GM06990 (cell line): ENCODE results near the gene RRAGB.

ENCODE experiments used
- DNase-seq: peaks from one replicate; pipeline ENCODE4 v3.0.0-alpha.2; 2011; ENCODE audit not compliant: insufficient read length; ENCODE audit errors: extremely low read depth
- H3K27me3 ChIP-seq: replicated peaks from 2 replicates; pipeline ENCODE4 v1.6.0; 2011; ENCODE audit warnings: low read length; ENCODE audit not compliant: control insufficient read depth, insufficient read depth
- H3K36me3 ChIP-seq: 2 replicates; pipeline ENCODE4 v1.5.1; 2011; ENCODE audit warnings: low read length; ENCODE audit not compliant: control insufficient read depth, insufficient read depth
- H3K4me3 ChIP-seq: replicated peaks from 2 replicates; pipeline ENCODE4 v1.5.1; 2011; ENCODE audit warnings: low read depth, mild to moderate bottlenecking, control low read depth, low read length
- CTCF ChIP-seq: IDR thresholded peaks from 2 replicates; pipeline ENCODE4 v1.5.1; 2011; ENCODE audit warnings: low read length, control low read depth, mild to moderate bottlenecking, inconsistent platforms; ENCODE audit not compliant: insufficient read depth, poor library complexity, severe bottlenecking

The RRAGB gene

GRCh38 chrX:55777596-55777995 lies 60.0 kb downstream of the RRAGB start:
- H3K27me3 ChIP-seq: no peaks in the 10 kb centered on the region
- DNase-seq: no peak
- H3K36me3 ChIP-seq: no peaks in the 10 kb centered on the region
- no peak for TF ChIP-seq CTCF
- no peak overlapping the region for H3K4me3 ChIP-seq

GRCh38 chrX:55778322-55778721 lies 60.8 kb downstream of the RRAGB start:
- Histone ChIP-seq H3K4me3 (no peak overlapping the region), H3K36me3 (no peaks in the 10 kb centered on the region), H3K27me3 (no peaks in the 10 kb centered on the region)
- no peak for TF ChIP-seq CTCF
- no peak for DNase-seq

- Histone ChIP-seq H3K36me3 (no peaks in the 10 kb centered on the region), H3K4me3 (no peak overlapping the region), H3K27me3 (no peaks in the 10 kb centered on the region)
- no peak for DNase-seq
- no peak for TF ChIP-seq CTCF
Observed at GRCh38 chrX:55783723-55784122, 66.2 kb downstream of the RRAGB start.

GRCh38 chrX:55787063-55787462 lies 69.5 kb downstream of the RRAGB start:
- no peak for DNase-seq
- Histone ChIP-seq H3K36me3 (no peaks in the 10 kb centered on the region), H3K27me3 (no peaks in the 10 kb centered on the region), H3K4me3 (no peak overlapping the region)
- no peak for TF ChIP-seq CTCF

- no peak overlapping the region for H3K4me3 ChIP-seq
- H3K36me3 ChIP-seq: no peaks in the 10 kb centered on the region
- H3K27me3 ChIP-seq: no peaks in the 10 kb centered on the region
- no peak for TF ChIP-seq CTCF
- DNase-seq: no peak
Observed at GRCh38 chrX:55787727-55788126, 70.2 kb downstream of the RRAGB start.

GRCh38 chrX:55794405-55794804 lies 76.9 kb downstream of the RRAGB start:
- H3K27me3 ChIP-seq: no peaks in the 10 kb centered on the region
- DNase-seq: peak; percentile 39
- TF ChIP-seq CTCF: no peak
- no peaks in the 10 kb centered on the region for H3K36me3 ChIP-seq
- no peak overlapping the region for H3K4me3 ChIP-seq
